K562 (cell line): ENCODE data around the gene BBC3. TPM values are rescaled to one million over a fixed set of nuclear protein-coding genes. Genes with fewer than 3 reads are reported as not detected.

Experiments used
- ARHGAP35 ChIP-seq: fragments of 450-650 bp; IDR thresholded peaks from 2 replicates; pipeline ENCODE4 v1.6.1; 2018; ENCODE audit not compliant: partially characterized antibody
- ATF6 ChIP-seq: sonication (generic); formaldehyde crosslinking; IDR thresholded peaks from 2 replicates; pipeline ENCODE4 v1.4.0; 2020; ENCODE audit warnings: mild to moderate bottlenecking, missing genetic modification reagents
- CTBP1 ChIP-seq: fragments of 450-650 bp; IDR thresholded peaks from 2 replicates; pipeline ENCODE4 v1.6.1; 2016; ENCODE audit warnings: borderline replicate concordance
- DEAF1 ChIP-seq: fragments of 450-650 bp; formaldehyde crosslinking; IDR thresholded peaks from 2 replicates; pipeline ENCODE4 v1.4.0; 2020; ENCODE audit warnings: mild to moderate bottlenecking, moderate library complexity
- FOXP1 ChIP-seq: sonication (generic); formaldehyde crosslinking; IDR thresholded peaks from 2 replicates; pipeline ENCODE4 v1.8.0; 2022; ENCODE audit warnings: mild to moderate bottlenecking, missing genetic modification reagents
- FOXP4 ChIP-seq: sonication (generic); formaldehyde crosslinking; IDR thresholded peaks from 2 replicates; pipeline ENCODE4 v1.8.0; 2022; ENCODE audit warnings: mild to moderate bottlenecking, missing genetic modification reagents, borderline replicate concordance
- GTF2B ChIP-seq: IDR thresholded peaks from 2 replicates; pipeline ENCODE4 v1.6.1; 2011; ENCODE audit not compliant: insufficient read length; ENCODE audit errors: extremely low read depth
- NCOA1 ChIP-seq: fragments of 450-650 bp; IDR thresholded peaks from 2 replicates; pipeline ENCODE4 v1.6.1; 2016; ENCODE audit warnings: low read depth
- STAG1 ChIP-seq: sonication (generic); formaldehyde crosslinking; IDR thresholded peaks from 2 replicates; pipeline ENCODE4 v1.5.0; 2020; ENCODE audit warnings: missing genetic modification reagents, borderline replicate concordance
- TBL1XR1 ChIP-seq, 2 experiments: IDR thresholded peaks; 2 replicates each; pipeline ENCODE4 v1.6.1; 2012; ENCODE audit warnings: improper control_type of control experiment in 2 of 2, low read length in 2 of 2, mild to moderate bottlenecking in 1 of 2
- THRAP3 ChIP-seq: fragments of 450-650 bp; IDR thresholded peaks from 2 replicates; pipeline ENCODE4 v1.6.1; 2016; ENCODE audit warnings: mild to moderate bottlenecking, inconsistent platforms, borderline replicate concordance
- ZNF778 ChIP-seq: fragments of 450-650 bp; formaldehyde crosslinking; IDR thresholded peaks from 2 replicates; pipeline ENCODE4 v1.4.0; 2020; ENCODE audit warnings: mild to moderate bottlenecking, moderate library complexity
- polyA plus RNA-seq, 8 experiments: library from polyadenylated mRNA; depleted of rRNA in 4 of 8; stranded (reverse) in 5 of 8; unstranded in 3 of 8; fragments of >200 nt; fragmentation: Nextera tagmentation in 2 of 8; fragmentation: Illumina TruSeq in 1 of 8; extraction: Ambion mirVana in 2 of 8; extraction: Trizol in 1 of 8; gene quantifications; 2 replicates each; pipeline versions ENCODE4 v1.2.1 to v1.2.3, GENCODE V29; 2011 to 2014; ENCODE audit warnings: inconsistent platforms in 1 of 8, missing spikeins in 1 of 8
- total RNA-seq, 7 experiments: library from RNA; depleted of rRNA in 6 of 7; stranded (reverse); fragments of >200 nt in 6 of 7; fragmentation: Illumina TruSeq in 2 of 7; extraction: Trizol in 2 of 7; gene quantifications; 2 replicates each; pipeline versions ENCODE4 v1.2.1 to v1.2.3, GENCODE V29; 2011 to 2021; ENCODE audit warnings: low replicate concordance in 1 of 7
- TF ChIP-seq, protein P1 (sequence below): sonication (generic); formaldehyde crosslinking; IDR thresholded peaks from 2 replicates; pipeline ENCODE4 v1.8.0; 2023; ENCODE audit warnings: mild to moderate bottlenecking, missing genetic modification reagents
- TF ChIP-seq, protein P2 (sequence below), 2 experiments: fragments of 450-650 bp in 1 of 2; IDR thresholded peaks; 2 replicates each; pipeline ENCODE4 v1.6.1; 2011 to 2017; ENCODE audit warnings: low read depth in 2 of 2, antibody characterized with exemption in 1 of 2, borderline replicate concordance in 1 of 2, low read length in 1 of 2, mild to moderate bottlenecking in 1 of 2, mixed read lengths in 1 of 2; ENCODE audit not compliant: control insufficient read depth in 1 of 2

Gene BBC3
- total and polyA plus RNA-seq, 9 of the 15 experiments (the other 6 are each of a cell fraction or from before 2014, with no cell fraction given): 0.15 to 30.7 (median 4.8) TPM

DNA sequence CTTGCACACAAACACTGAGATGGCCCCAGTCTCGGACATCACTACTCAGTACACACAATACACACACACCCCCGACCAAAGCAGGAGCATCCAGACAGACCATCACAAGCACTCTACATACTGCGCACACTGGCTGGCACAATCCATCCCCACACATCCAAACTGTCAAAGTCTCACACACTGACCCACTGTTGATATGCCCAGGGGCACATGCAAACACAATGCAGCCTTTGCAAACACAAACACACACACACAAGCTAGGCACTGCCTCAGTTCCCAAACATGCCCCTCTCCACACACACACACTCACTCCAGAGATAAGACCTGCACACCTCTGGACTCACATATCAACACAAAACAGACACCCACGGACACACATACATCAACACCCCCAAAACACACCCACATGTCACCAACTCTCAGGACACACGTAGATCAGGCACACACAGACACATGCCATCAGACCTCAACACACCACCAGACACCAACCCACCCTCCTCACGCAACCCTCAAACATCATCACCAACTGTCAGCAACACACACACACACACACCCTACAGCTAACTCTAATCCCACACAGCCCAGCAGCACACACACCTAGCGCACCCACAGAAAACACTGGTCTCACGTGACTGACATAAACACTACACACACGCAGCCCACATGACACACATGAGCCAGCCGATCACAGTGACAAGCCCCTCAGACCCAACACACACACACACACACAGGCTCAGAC, 1.9 kb downstream of the BBC3 start (continued):
- no peak for TF ChIP-seq DEAF1
- 0 out of 2 replicates have a peak, but pooled peaks have one; percentile 14 for TF ChIP-seq ATF6
- TF ChIP-seq, protein P1, sequence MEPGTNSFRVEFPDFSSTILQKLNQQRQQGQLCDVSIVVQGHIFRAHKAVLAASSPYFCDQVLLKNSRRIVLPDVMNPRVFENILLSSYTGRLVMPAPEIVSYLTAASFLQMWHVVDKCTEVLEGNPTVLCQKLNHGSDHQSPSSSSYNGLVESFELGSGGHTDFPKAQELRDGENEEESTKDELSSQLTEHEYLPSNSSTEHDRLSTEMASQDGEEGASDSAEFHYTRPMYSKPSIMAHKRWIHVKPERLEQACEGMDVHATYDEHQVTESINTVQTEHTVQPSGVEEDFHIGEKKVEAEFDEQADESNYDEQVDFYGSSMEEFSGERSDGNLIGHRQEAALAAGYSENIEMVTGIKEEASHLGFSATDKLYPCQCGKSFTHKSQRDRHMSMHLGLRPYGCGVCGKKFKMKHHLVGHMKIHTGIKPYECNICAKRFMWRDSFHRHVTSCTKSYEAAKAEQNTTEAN (CRISPR knock-in tag): 0 out of 2 replicates have a peak, but pooled peaks have one; percentile 55
- TF ChIP-seq GTF2B: no peak
- no peak for TF ChIP-seq STAG1 (CRISPR knock-in tag)
- 0 out of 2 replicates have a peak, but pooled peaks have one; percentile 65 for TF ChIP-seq FOXP4
- TF ChIP-seq ZNF778 (CRISPR knock-in tag): no peak
- TF ChIP-seq FOXP1 (CRISPR knock-in tag): peak; percentile 11; the same call in 1 of the 2 replicates
- TF ChIP-seq CTBP1: no peak; the same call in 1 of the 2 replicates
- TF ChIP-seq THRAP3: no peak
- TF ChIP-seq, protein P2, sequence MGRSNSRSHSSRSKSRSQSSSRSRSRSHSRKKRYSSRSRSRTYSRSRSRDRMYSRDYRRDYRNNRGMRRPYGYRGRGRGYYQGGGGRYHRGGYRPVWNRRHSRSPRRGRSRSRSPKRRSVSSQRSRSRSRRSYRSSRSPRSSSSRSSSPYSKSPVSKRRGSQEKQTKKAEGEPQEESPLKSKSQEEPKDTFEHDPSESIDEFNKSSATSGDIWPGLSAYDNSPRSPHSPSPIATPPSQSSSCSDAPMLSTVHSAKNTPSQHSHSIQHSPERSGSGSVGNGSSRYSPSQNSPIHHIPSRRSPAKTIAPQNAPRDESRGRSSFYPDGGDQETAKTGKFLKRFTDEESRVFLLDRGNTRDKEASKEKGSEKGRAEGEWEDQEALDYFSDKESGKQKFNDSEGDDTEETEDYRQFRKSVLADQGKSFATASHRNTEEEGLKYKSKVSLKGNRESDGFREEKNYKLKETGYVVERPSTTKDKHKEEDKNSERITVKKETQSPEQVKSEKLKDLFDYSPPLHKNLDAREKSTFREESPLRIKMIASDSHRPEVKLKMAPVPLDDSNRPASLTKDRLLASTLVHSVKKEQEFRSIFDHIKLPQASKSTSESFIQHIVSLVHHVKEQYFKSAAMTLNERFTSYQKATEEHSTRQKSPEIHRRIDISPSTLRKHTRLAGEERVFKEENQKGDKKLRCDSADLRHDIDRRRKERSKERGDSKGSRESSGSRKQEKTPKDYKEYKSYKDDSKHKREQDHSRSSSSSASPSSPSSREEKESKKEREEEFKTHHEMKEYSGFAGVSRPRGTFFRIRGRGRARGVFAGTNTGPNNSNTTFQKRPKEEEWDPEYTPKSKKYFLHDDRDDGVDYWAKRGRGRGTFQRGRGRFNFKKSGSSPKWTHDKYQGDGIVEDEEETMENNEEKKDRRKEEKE (IDR thresholded peaks at IDR 0.05; ENCODE audit: borderline replicate concordance in 1 of 2, control insufficient read depth in 1 of 2, low read depth in 2 of 2, low read length in 1 of 2): peak in 1 of 2 experiments; percentile 54; a peak in 1 of 4 replicates
- TF ChIP-seq NCOA1: peak; percentile 68
- peak; percentile 70 for TF ChIP-seq ARHGAP35
- TF ChIP-seq TBL1XR1 (IDR thresholded peaks at IDR 0.05; ENCODE audit: low read length in 2 of 2): peak; percentile 6 to 35; a peak in 1 of 4 replicates
